Activated CD8-positive, alpha-beta memory T cell treated with anti-CD3 and anti-CD28 coated beads, Interleukin-2, amount 50 U/mL, for 24 hours (primary cell): ENCODE results near the gene TSG101.

Source experiments
- DNase-seq: peaks from one replicate; pipeline ENCODE4 v3.0.0-alpha.2; 2020; ENCODE audit errors: extremely low read depth

The TSG101 gene

DNA sequence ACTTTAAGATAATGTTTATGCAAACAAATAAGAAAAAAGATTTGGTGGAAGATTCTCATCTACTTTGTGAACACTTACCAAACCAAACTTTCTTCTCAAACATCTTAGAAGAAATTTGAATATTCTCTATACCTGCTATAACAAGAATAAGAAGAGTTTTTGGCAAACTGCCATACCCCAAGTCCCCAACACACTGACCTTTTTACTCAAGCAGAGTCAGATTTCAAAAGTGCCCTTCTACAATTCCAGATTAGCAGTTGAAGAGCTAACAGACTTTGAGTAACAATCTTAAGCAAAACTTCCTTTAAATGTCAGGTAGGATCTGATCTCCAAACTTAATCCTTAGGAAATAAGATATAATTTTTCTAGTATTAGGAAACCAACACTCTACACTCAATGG, 33.9 kb downstream of the TSG101 start:
- DNase-seq: no peak

DNA sequence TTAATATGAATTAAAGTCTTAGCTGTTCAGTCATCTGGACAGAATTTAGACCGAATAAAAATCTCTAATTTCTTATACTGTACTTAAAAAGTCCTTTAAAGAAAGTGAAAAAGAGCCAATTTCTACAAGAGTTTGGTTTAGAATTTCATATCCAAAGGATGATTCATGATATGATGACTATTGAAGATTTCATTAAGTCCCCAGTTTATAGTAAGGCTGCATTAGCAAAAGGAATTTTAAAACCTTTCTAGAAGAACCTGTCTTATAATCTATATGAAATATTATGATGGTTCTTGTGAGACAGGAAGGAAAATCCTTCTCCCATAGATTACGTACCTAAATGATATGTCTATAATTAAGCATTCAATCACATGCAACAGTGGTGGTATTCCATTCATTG, 34.8 kb downstream of the TSG101 start:
- DNase-seq: no peak

DNA sequence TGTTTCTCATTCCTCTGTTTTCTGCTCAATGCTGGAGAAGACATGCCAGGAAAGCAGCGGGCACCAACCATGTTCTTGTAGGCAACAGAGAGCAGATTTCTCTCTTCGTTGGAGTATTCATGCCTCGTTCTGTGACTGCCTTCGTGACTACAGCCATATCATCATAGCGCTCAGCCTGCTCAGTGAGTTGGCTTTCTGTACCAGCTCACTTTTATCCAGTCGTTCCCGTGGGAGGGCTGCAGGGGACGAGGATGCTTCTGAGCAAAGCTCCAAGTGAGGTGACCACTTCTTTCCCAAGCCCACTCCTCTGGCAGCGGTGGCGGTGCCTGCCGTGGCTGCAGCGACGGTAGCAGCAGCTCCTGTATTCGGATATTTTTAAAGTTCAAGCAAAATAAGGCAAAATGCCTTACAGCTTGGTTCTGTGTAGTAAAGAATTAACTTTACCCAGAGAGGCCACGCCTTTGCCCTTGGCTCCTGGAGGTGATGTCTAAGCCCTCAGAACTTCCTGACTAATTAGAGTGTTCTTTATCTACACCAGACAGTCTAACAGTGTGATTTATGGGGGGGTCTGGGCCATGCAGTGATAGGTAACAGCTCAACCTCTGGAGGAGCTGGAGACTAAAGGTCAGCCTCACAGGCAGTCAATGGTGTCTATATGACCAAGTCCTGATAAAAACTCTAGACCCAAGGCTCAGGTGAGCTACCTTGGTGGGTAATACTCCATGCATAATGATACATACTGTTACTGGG, 35.8 kb downstream of the TSG101 start:
- DNase-seq: no peak

DNA sequence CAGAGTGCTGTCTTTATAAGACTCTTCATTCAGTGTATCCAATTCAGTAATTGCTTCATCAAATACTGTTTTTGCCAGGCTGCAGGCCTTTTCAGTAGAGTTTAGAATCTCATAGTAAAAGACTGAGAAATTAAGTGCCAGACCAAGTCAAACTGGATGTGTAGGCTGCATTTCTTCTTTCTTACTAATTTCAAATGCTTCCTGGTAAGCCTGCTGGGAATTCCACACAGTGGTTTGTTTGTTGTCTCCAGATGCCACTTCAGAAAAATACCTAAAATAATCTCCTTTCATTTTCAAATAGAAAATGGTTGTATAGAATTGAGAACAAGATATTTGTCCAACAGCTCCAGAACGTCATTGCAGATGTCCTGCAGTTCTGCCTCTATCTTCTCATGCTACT, 36.4 kb downstream of the TSG101 start:
- no peak for DNase-seq

DNA sequence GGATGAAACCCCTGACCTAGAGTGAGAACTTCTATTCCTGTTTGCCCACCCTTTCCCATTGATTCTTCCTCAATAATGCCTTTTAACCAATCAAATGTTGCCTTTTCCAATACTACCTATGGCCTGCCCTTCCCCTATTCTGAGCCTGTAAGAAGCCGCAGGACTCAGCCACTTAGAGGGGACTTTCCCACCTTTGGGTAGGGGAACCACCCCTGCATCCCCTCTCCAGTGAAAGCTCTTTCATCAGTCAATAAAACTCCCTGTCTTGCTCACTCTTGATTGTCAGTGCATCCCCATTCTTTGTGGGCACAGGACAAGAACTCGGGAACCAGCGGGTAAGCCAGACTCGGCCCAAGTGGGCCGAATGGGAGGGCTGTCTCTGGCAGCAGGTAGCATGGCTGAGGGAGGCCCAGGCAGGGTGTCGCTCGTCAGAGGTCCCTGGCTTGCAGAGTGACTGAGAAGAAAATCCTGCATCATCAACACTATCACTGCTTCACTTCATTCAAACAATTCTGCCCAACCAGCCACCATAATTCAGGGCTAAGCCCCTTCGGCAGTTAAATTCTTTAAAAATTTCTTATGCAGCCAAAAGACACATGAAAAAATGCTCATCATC, 40.7 kb downstream of the TSG101 start:
- no peak for DNase-seq

DNA sequence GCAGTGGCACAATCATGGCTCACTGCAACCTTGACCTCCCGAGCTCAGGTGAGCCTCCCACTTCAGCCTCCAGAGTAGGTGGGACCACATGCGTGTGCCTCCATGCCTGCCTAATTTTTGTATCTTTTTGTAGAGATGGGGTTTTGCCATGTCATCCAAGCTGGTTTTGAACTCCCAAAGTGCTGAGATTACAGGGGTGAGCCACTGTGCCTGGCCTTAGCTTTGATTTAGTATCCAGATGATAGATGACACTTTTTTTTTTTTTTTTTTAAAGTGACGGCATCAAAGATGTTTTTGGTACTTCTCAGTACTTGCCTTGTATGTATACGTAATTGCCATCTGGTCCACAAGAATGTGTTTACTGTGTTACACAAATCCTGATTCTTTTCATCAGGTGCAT, 47.7 kb downstream of the TSG101 start:
- no peak for DNase-seq

DNA sequence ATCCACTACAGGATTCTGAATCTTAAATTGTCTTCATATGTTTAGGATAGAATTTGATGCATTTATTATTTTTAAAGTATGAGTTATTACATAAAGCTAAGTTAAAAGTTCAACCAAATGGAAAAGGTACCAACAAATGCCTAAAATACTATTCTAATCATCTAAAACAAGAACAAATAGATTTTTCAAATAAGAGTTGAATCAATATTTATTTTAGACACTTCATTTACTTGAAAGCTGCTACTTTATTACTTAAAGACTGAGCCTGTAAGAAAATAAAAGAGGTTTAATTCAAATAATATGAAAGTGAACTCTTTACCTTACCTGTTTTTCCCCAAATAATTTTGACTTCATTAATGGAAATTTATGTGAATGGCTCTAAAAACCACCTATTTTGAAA, 54.2 kb downstream of the TSG101 start:
- DNase-seq: no peak

DNA sequence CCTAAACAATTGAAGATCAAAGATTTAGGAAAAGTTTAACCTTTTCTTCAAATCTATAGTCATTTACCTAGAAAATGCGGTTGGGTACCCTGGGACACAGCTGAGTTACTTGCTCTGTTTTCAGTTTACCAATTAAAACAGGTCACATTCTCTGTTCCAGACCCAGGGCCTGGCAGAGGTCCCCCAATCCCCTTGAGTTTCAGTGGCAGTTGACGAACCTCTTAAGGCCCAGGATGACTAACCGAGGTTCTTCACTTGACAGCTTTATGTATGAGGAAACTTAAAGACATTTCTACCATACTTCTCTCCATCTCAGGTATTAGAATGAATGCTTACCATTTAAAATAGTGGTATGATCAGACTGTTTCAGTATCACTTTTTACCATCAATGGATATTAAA, 54.7 kb downstream of the TSG101 start:
- no peak for DNase-seq

DNA sequence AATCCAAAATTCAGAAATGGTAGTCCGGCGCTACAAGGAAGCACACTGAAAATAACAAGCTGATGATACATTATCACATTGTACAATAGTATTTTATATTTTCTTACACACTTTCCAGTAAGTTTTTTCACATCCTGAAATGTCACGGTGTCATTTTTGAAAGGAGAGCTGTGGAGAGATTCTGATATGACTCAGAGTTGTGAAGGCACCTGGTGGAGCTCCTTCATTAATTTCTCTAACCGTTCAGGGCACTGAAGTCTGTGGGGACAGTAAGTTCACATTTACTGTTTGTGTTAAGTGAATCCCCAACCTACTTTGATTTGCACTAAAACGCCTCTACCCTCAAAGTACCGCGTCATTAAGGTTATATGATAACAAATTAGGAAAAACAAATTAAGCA, 57.8 kb downstream of the TSG101 start:
- DNase-seq: no peak

DNA sequence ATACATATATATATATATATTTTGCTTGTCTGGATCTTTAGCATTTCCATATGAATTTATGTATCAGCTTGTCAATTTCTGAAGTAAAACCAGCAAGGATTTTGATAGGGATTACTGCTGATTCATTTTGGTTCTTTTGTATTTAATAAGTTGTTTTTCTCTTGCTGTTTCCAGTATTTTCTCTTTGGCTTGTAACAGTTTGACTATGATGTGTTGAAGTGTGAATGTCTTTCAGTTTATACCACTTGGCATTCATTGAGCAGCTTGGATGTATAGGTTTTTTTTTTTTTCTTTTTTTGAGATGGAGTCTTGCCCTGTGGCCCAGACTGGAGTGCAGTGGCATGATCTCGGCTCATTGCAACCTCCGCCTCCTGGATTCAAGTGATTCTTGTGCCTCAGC, 58.7 kb downstream of the TSG101 start:
- DNase-seq: no peak

DNA sequence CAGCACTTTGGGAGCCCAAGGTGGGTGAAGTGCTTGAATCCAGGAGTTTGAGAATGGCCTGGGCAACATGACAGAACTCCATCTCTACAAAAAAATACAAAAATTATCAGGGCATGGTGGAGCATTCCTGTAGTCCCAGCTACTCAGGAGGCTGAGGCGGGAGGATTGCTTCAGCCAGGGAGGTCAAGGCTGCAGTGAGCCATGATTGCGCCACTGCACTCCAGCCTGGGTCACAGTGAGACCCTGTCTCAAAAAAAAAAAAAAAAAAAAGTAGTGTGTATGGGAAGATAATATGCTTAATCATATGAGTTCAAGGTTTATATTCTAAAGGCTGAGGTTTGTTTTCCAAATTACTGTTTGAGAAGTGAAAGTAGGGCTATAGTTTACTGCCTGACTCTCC, 60.3 kb downstream of the TSG101 start:
- no peak for DNase-seq

DNA sequence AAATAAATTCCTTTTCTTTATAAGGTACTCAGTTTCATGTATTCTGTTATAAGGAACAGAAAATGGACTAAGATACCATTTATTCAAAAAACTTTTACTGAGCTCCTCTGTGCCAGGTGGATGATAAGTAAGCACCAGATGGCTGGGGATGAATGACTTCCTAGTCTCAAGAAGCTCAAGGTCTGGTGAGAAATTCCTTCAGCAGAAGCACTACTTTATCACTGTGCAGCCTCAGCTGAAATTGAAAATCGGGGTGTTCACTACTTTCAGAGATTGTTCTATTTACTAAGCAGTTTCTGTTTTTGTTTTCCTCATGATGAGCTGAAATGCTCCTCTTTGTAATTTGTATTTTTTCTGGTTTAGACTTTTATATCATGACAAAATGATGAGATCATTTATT, 63.3 kb downstream of the TSG101 start:
- no peak for DNase-seq

DNA sequence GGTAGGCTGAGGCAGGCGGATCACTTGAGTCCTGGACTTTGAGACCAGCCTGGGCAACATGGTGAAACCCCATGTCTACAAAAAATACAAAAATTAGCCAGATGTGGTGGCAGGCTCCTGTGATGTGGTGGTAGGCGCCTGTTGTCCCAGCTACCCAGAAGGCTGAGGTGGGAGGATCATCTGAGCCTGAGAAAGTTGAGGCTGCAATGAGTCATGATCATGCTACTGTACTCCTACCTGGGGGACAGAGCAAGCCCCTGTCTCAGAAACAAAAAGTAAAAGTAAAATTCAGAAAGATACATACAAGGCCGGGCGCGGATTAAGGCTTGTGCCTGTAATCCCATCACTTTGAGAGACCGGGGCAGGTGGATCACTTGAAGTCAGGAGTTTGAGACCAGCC, 64.8 kb downstream of the TSG101 start:
- no peak for DNase-seq

DNA sequence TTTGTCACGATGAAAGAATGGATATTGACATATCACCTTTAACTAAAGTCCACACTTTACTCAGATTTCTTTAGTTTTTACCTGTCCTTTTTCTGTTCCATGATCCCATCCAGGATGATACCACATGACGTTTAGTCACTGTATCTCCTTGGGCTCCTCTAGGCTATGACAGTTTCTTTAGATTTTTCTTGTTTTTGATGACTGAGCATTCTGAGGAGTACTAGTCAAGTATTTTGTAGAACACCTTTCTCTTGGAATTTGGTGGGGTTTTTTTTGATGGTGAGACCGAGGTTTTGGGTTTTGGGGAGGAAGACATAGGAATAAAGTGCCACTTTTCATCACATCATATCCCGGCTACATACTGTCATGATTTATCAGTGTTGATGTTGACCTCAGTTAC, 67.1 kb downstream of the TSG101 start:
- DNase-seq: no peak

DNA sequence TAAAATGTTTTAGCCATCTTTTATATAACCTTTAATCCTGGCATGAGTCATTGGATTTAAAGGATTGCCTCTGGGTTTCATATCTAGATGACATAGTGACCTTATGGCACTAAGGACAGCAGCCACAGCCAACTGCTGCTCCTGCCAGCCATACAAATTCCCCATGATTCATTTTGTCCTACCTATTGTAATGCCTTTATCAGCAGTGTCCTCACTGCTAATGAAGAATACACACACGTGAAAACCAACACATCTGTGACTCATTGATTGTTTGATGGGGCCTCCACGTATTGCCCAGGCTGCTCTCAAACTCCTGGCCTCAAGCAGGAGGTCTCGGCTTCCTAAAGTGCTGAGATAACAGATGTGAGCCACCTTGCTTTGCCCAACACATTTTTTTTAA, 69.3 kb downstream of the TSG101 start:
- no peak for DNase-seq

DNA sequence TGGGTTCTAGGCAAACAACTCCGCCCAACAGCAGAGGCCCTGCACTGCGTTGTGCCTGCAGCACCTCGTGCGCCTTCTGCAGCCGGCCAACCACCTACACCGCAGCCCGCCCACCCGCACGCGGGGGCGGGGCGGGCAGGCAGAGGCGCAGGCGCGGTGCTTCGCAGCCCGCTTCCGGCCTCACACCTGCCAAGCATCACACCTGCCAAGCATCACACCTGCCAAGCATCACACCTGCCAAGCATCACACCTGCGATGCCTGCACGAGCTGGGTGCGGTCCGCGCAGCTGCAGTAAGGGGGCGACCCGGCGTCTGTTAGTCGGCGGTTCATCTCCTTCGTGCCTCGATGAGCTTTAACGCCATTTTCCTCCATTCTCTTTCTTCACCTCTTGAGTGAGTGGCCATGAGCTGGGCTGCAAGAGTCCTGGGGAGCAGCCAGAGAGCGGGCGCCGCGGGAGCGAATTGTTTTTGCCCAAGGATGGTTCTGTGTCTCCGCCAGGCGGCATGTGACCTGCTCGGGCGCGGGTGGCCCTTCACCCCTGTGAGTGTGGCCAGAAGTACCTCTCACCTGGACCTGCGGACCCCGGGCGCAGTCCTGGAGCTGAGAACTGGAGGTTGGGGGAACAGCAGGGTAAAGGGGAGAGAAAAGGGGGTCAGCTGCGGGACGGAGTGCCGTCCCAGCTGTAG, 70.9 kb downstream of the TSG101 start, which contains the start of gene LDHAL6A:
TSS of gene LDHAL6A (plus strand) at position 171 of the 687 bp plus-strand sequence. CDS start 825 bp downstream, outside the sequence.
- no peak for DNase-seq

DNA sequence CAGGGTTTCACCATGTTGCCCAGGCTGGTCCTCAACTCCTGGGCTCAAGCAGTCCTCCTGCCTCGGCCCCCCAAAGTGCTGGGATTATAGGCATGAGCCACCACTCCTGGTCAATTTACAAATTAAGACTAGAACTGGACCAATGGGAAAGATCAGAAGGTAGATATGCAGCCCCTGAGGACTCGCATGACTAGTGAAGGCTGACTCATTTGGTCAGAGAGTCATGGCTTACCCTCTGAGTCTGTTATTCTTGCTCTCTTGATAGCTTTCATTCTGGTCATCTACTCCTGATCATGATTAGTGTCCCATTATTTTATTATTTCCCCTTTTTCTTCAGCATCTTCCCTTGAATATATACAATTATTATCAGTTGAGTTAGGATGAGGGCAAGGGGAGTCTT, 73.8 kb downstream of the TSG101 start:
- DNase-seq: no peak

DNA sequence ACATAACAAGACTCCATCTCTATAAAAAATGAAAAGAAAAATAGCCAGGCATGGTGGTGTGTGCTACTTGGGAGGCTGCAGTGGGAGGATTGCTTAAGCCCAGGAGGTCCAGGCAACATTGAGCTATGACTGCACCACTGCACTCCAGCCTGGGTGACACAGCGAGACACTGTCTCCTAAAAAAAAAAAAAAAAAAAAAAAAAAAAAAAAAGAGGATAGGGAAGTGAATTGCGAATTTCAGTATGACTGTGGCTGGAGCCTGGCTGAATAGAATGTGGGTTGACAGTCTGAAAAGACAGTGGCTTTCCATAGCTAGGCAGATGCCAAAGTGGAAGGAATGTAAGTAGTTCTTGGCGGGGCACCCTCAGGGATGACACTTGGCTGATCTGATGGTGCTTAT, 77.5 kb downstream of the TSG101 start:
- no peak for DNase-seq

DNA sequence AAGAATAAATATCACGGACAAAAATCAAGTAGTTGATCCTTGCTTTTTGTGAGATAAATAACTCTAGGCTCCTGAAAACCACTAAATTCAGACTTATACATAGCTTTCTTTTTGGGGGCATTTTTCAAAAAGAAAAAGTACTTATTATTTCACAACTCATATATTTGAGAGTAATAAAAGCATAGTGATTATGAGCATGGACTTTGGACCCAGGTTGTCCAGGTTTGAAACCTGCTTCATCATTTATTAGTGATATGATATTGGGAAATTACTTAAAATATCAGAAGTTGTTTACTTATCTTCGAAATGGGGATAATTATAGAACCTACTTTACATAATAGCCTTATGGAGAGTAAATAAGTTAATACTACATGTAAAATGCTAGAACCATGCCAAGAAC, 88.1 kb downstream of the TSG101 start:
- DNase-seq: no peak
